Measurements from ENCODE around the gene MAN1A1.

The MAN1A1 gene

GRCh38 chr6:119156757-119157505, 192.6 kb downstream of the MAN1A1 start:
- peak overlapping the region; percentile 61 for H3K27ac ChIP-seq
- TF ChIP-seq CTCF (conservative IDR thresholded peaks at IDR 0.05), result no peak

GRCh38 chr6:119156082-119156481, 193.5 kb downstream of the MAN1A1 start:
- H3K27ac ChIP-seq, result peak overlapping the region; percentile 61

GRCh38 chr6:119152187-119152586, 197.4 kb downstream of the MAN1A1 start:
- H3K27ac ChIP-seq, result no peak overlapping the region
- TF ChIP-seq CTCF (conservative IDR thresholded peaks at IDR 0.05), result no peak

GRCh38 chr6:119148825-119149525, 200.6 kb downstream of the MAN1A1 start:
- TF ChIP-seq CTCF (conservative IDR thresholded peaks at IDR 0.05), result peak; percentile 5
- H3K27ac ChIP-seq, result no peak overlapping the region

- TF ChIP-seq CTCF (conservative IDR thresholded peaks at IDR 0.05), result peak; percentile 75
These were observed 201.3 kb downstream of the MAN1A1 start for GRCh38 chr6:119148098-119148824.

GRCh38 chr6:119147101-119148053, 202.2 kb downstream of the MAN1A1 start:
- peak overlapping the region; percentile 83 for H3K27ac ChIP-seq
- no peak for TF ChIP-seq CTCF (conservative IDR thresholded peaks at IDR 0.05)

More at GRCh38 chr6:119148098-119148824, 201.3 kb downstream of the MAN1A1 start:
- no peak overlapping the region; the same call in 1 of the 2 replicates for H3K27ac ChIP-seq

- peak overlapping the region; percentile 83 for H3K27ac ChIP-seq
- no peak for TF ChIP-seq CTCF (conservative IDR thresholded peaks at IDR 0.05)
These were observed 204.4 kb downstream of the MAN1A1 start for GRCh38 chr6:119145111-119145510.
